ENCODE data around the gene CDC5L. TPM values are rescaled to one million over a fixed set of nuclear protein-coding genes. Genes with fewer than 3 reads are reported as not detected.

CDC5L gene
- total and polyA plus RNA-seq, 2 of the 13 experiments (the other 11 are each of a cell fraction or from before 2014, with no cell fraction given), result 11.0 to 34.2 TPM

GRCh38 chr6:44475779-44476434 is 88.4 kb downstream of the CDC5L start (continued):
- TF ChIP-seq HMGXB4 (CRISPR knock-in tag; IDR thresholded peaks at IDR 0.05; ENCODE audit: borderline replicate concordance in 1 of 2, low read depth in 1 of 2) (peak; percentile 76 to 89; a peak in 3 of 4 replicates), ZNF17 (CRISPR knock-in tag; IDR thresholded peaks at IDR 0.05) (no peak), ZNF124 (CRISPR knock-in tag; IDR thresholded peaks at IDR 0.05) (peak; percentile 69; the same call in 1 of the 2 replicates), ZSCAN20 (CRISPR knock-in tag; IDR thresholded peaks at IDR 0.05; ENCODE audit: borderline replicate concordance) (peak; percentile 91; the same call in 1 of the 2 replicates), ZNF605 (CRISPR knock-in tag; IDR thresholded peaks at IDR 0.05) (0 out of 2 replicates have a peak, but pooled peaks have one; percentile 43), ZNF607 (CRISPR knock-in tag; IDR thresholded peaks at IDR 0.05; ENCODE audit: borderline replicate concordance) (peak; percentile 77), CHD4 (IDR thresholded peaks at IDR 0.05; ENCODE audit: borderline replicate concordance, low read length) (no peak), FOXA1 (IDR thresholded peaks at IDR 0.05) (no peak), FOXA1 (CRISPR knock-in tag; IDR thresholded peaks at IDR 0.05) (peak; percentile 17; the same call in 1 of the 2 replicates), ARID4A (CRISPR knock-in tag; IDR thresholded peaks at IDR 0.05; ENCODE audit: borderline replicate concordance) (peak; percentile 28; the same call in 1 of the 2 replicates), ZNF598 (CRISPR knock-in tag; IDR thresholded peaks at IDR 0.05; ENCODE audit: borderline replicate concordance) (peak; percentile 74; the same call in 1 of the 2 replicates), CREBL2 (CRISPR knock-in tag; IDR thresholded peaks at IDR 0.05; ENCODE audit: borderline replicate concordance) (no peak), STAT5B (CRISPR knock-in tag; IDR thresholded peaks at IDR 0.05) (no peak), MED13 (CRISPR knock-in tag; IDR thresholded peaks at IDR 0.05) (no peak), ATF2 (CRISPR knock-in tag; IDR thresholded peaks at IDR 0.05) (peak; percentile 61; the same call in 1 of the 2 replicates), ZFP36 (IDR thresholded peaks at IDR 0.05; ENCODE audit: borderline replicate concordance, low read depth, low read length, partially characterized antibody) (no peak), ZNF567 (CRISPR knock-in tag; IDR thresholded peaks at IDR 0.05; ENCODE audit: borderline replicate concordance) (peak; percentile 69; the same call in 1 of the 2 replicates), RNF2 (conservative IDR thresholded peaks at IDR 0.05; ENCODE audit: low read depth) (peak; percentile 59; the same call in 1 of the 2 replicates), FOXO4 (CRISPR knock-in tag; conservative IDR thresholded peaks at IDR 0.05) (0 out of 2 replicates have a peak, but pooled peaks have one; percentile 93), HDAC2 (CRISPR knock-in tag; IDR thresholded peaks at IDR 0.05) (peak; percentile 24; the same call in 1 of the 2 replicates)
